Middle frontal gyrus (tissue), 1 donor: ENCODE results near the gene IQUB.
"Not testable (repeated sequence)": the region's sequence is repeated elsewhere in the genome, so short reads cannot be mapped to it uniquely, and the experiment has no call there.

Experiments
- DNase-seq: peaks from one replicate; pipeline ENCODE4 v3.0.0-alpha.2; 2015; ENCODE audit warnings: low spot score; ENCODE audit errors: extremely low spot score

IQUB gene

DNA sequence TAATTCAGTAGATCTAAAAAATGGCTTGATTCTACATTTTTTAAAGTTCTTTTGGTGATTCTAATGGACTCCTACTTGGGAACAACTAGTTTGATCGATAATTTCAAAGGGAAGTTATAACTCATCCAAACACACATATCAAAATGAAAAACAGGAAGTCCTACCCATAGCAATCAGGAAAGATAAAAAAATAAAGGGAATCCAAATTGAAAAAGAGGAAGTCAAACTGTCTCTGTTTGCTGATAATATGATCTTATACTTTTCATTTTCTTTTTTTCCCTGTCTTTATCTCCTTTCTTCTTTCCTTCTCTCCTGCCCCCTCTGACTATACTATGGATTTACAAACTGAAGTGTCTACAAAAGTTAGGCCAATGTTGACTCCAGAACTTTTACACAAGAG is 118.8 kb downstream of the IQUB start:
- no peak for DNase-seq

DNA sequence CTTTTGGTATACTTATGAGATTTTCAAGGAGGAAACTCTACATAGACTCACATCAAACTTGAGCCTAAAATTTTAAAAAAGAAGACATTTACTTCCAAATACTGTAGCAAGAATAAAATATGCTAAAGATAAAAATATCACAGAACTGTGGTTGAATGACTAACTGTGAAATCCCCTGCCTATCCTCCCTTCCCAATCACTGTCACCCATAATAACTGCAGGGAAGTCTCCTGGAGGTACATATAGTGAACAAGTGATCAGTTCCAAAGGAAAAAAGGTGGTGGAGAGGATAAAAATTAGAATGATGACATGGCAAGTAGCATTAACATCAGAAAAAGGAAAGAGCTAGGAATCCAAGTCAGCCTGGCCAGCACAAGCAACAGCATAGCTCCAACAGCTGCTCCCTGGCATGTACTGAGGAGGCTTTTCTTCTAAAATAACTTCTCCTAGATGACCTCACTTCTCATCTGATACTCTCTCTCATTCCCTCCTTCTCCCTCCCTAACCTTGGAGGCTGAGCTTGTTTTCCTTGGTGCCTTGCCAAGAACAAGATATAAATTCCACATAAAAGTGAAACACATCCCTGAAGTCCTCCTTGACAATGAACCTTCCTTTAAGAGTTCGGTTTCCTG is 124.0 kb downstream of the IQUB start:
- peak; percentile 55 for DNase-seq

DNA sequence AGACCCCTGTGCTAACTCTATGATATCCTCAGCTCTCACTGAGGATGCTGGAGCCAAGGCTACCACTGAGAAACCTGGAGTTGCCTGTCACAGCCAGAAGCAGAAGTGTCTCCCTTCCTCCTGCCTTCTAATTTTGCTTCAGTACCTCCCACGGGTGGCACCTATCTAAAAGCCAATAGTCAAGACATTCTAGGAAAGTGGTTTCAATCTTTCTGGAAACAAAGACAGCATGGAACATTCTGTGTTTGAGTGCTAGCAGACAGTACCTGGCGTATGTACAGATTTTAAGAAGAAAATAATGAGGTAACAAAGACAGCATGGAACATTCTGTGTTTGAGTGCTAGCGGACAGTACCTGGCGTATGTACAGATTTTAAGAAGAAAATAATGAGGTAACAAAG is 126.4 kb downstream of the IQUB start:
- DNase-seq = not testable (repeated sequence)
